Measurements from ENCODE around the gene RUFY1. TPM values are rescaled to one million over a fixed set of nuclear protein-coding genes. Genes with fewer than 3 reads are reported as not detected.
A peak's percentile ranks its signal among the peaks of the same experiment; 100 is the strongest.

The RUFY1 gene
- total RNA-seq, 6 experiments from 2014 or later: 34.3 to 37.2 (median 36.0) TPM

- H3K27me3 Mint-ChIP-seq (ENCODE audit: insufficient read depth): peaks cover 28% of the 10 kb centered on the region
- no peaks in the 10 kb centered on the region for H3K9me3 Mint-ChIP-seq
- H3K4me3 Mint-ChIP-seq: no peak overlapping the region; the same call in 1 of the 2 replicates
- no peak for DNase-seq
- TF ChIP-seq CTCF (IDR thresholded peaks at IDR 0.05): no peak
- peaks cover 75% of the 10 kb centered on the region for H3K4me1 Mint-ChIP-seq (ENCODE audit: low read depth)
- peaks cover 79% of the 10 kb centered on the region for H3K36me3 Mint-ChIP-seq (ENCODE audit: low read depth)
- H3K27ac Mint-ChIP-seq: peak overlapping the region; percentile 68
Observed at GRCh38 chr5:179613460-179614071, 63.2 kb downstream of the RUFY1 start.

GRCh38 chr5:179614745-179615144, 64.4 kb downstream of the RUFY1 start:
- Mint-ChIP-seq H3K36me3 (ENCODE audit: low read depth) (peaks cover 80% of the 10 kb centered on the region), H3K9me3 (no peaks in the 10 kb centered on the region), H3K4me3 (no peak overlapping the region), H3K4me1 (ENCODE audit: low read depth) (peaks cover 80% of the 10 kb centered on the region), H3K27ac (peak overlapping the region; percentile 54; the same call in 1 of the 2 replicates), H3K27me3 (ENCODE audit: insufficient read depth) (peaks cover 23% of the 10 kb centered on the region)
- TF ChIP-seq CTCF (IDR thresholded peaks at IDR 0.05): no peak
- DNase-seq: no peak

- Mint-ChIP-seq H3K4me3 (no peak overlapping the region), H3K9me3 (no peaks in the 10 kb centered on the region), H3K27me3 (ENCODE audit: insufficient read depth) (peaks cover 22% of the 10 kb centered on the region), H3K27ac (peak overlapping the region; percentile 54; the same call in 1 of the 2 replicates), H3K4me1 (ENCODE audit: low read depth) (peaks cover 82% of the 10 kb centered on the region), H3K36me3 (ENCODE audit: low read depth) (peaks cover 81% of the 10 kb centered on the region)
- no peak for DNase-seq
- no peak for TF ChIP-seq CTCF (IDR thresholded peaks at IDR 0.05)
Observed at GRCh38 chr5:179615203-179615602, 64.8 kb downstream of the RUFY1 start.

- H3K9me3 Mint-ChIP-seq: no peaks in the 10 kb centered on the region
- H3K27ac Mint-ChIP-seq: peak overlapping the region; percentile 54
- peaks cover 84% of the 10 kb centered on the region for H3K4me1 Mint-ChIP-seq (ENCODE audit: low read depth)
- no peak for TF ChIP-seq CTCF (IDR thresholded peaks at IDR 0.05)
- H3K36me3 Mint-ChIP-seq (ENCODE audit: low read depth): peaks cover 82% of the 10 kb centered on the region
- H3K27me3 Mint-ChIP-seq (ENCODE audit: insufficient read depth): peaks cover 17% of the 10 kb centered on the region
- no peak for DNase-seq
- no peak overlapping the region for H3K4me3 Mint-ChIP-seq
Observed at GRCh38 chr5:179616002-179616594, 65.7 kb downstream of the RUFY1 start.

GRCh38 chr5:179617930-179618329, 67.6 kb downstream of the RUFY1 start:
- Mint-ChIP-seq H3K4me3 (peak overlapping the region; percentile 25), H3K9me3 (no peaks in the 10 kb centered on the region), H3K27ac (peak overlapping the region; percentile 32), H3K36me3 (ENCODE audit: low read depth) (peaks cover 89% of the 10 kb centered on the region), H3K4me1 (ENCODE audit: low read depth) (peaks cover 81% of the 10 kb centered on the region), H3K27me3 (ENCODE audit: insufficient read depth) (peaks cover 16% of the 10 kb centered on the region)
- TF ChIP-seq CTCF (IDR thresholded peaks at IDR 0.05): no peak
- DNase-seq: no peak
